IPS-NIHi7 (cell line): ENCODE data around the gene NARS2.
"Not testable (repeated sequence)": the region's sequence is repeated elsewhere in the genome, so short reads cannot be mapped to it uniquely, and the experiment has no call there.

Experiments
- DNase-seq: peaks from one replicate; pipeline ENCODE4 v3.0.0; 2012; ENCODE audit warnings: mixed read lengths; ENCODE audit errors: extremely low spot score

The NARS2 gene

GRCh38 chr11:78542007-78542406, 32.7 kb downstream of the NARS2 start:
- DNase-seq: no peak

DNA sequence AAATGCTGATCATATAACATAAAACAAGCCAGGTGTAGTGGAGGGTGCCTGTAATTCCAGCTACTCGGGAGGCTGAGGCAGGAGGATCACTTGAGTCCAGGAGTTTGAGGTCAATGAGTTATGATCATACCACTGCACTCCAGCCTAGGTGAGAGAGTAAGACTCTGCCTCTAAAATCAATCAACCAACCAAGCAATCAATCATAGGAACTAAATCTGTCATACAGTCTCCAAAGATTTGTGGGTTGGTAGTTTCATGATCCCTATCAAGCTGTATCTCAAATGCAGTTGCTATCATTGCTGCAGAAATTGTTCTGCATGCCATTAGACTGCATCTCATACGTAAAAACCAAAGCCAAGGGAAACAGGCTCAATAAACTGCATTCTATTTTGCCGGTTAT, 33.1 kb downstream of the NARS2 start:
- no peak for DNase-seq

GRCh38 chr11:78540256-78540655, 34.4 kb downstream of the NARS2 start:
- no peak for DNase-seq

DNA sequence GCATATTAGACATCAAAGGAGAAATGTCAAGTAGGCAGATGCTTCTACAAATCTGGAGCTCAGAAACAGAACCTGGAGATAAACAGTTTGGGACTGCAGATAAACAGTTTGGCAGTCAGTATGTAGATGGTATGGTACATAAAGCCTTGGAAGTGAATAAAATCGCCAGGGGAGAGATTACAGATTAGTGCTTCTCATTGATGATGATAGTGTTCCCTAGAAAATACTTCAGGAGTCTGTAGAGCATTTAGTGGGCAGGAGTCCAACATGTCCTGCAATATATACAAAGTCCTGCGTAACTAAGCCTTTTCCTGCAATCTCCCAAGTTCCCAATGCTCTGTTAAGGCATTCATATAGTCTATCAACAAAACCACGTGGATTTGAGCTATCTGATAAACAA, 35.2 kb downstream of the NARS2 start:
- no peak for DNase-seq

- DNase-seq: no peak
These were observed 37.7 kb downstream of the NARS2 start for GRCh38 chr11:78536933-78537332.

DNA sequence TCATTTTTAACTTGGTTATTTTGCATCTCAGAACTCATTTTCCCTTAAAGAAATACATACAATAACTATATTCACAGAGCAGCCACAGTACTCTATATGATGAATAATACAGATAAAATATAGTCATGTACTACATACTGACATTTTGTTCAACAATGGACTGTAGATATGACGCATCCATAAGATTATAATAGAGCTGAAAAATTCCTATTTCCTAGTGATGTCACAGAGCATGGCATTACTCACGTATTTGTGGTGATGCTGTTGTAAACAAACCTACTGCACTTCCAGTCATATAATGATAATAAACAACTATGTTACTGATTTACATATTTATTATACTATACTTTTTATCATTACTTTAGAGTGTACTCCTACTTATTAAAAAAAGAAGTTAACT, 38.7 kb downstream of the NARS2 start:
- no peak for DNase-seq

GRCh38 chr11:78535027-78535426, 39.6 kb downstream of the NARS2 start:
- no peak for DNase-seq

DNA sequence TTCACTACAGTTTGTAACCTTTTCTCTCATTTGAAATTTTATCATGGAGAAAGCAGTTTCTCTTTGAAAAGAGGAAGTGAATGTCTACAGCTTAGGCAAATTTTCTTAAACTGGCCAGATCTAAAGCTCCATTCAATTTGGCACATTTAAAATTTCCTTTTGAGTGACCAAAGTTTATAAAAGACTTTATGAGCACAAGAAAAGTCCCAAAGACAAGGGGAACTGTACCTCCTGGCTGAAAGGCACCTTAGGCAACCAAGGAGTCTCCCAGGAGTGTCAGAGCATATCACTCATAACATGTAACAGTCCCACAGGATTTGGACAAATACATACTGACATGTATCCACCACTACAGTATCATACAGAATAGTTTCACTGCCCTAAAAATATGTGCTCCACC, 41.3 kb downstream of the NARS2 start:
- no peak for DNase-seq

DNA sequence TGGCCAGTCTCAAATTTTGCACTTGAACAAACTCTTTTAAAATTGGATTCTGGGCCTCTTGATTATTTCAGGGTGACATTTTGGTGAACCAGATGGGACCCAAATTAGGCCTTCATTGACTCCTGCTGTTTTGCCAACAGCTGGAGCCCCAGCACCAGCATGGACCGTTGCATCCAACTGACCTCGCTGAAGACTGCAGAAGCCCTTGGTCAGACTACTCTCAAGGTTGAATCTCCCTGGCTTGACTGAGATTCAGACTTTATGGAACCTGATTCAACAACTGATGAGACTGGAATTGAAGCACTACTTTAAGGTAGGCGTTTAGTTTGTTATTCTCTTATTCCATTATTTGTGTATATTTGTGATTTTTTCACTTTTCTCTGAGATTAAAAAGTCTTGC, 41.7 kb downstream of the NARS2 start:
- no peak for DNase-seq

GRCh38 chr11:78526497-78527146, 48.0 kb downstream of the NARS2 start:
- no peak for DNase-seq

- no peak for DNase-seq
These were observed 48.9 kb downstream of the NARS2 start for GRCh38 chr11:78525720-78526119.

- no peak for DNase-seq
These were observed 54.4 kb downstream of the NARS2 start for GRCh38 chr11:78520230-78520629.

DNA sequence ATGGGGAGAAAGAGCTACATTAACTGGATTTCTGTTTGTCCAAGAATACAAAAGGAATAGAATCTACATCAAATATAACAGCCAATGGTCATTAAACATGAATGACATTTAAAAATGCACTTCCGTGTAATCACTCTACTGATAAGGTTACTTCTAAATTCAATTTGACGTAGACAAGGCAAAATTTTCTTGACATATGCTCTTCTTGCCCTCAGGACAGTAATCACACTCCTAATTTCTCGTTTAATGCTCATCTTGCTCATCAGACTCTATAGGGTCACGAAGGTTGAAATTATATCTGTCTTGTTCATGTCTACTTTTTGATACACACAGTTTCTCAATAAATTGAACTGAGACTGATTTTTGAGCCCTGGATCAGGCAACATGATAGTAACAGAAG, 58.4 kb downstream of the NARS2 start:
- DNase-seq: no peak

GRCh38 chr11:78514922-78515502, 59.7 kb downstream of the NARS2 start:
- DNase-seq: no peak

- DNase-seq: not testable (repeated sequence)
These were observed 61.6 kb downstream of the NARS2 start for GRCh38 chr11:78513085-78513484.

DNA sequence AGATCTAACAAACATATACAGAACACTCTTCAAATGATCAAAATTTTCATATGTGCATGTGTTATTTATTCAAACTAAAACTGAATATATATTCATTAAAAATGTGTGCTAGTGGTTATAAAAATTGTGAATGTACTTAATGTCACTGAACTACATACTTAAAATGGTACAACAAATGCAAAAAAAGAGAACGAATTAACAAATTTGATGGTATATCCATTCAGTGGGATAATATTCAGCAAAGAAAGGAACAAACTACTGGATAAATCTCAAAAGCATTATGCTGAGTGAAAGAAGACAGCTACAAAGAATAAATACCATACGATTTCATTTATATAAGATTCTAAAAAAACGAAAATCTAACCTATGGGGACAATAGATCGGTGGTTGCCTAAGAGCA, 64.1 kb downstream of the NARS2 start:
- DNase-seq: no peak

DNA sequence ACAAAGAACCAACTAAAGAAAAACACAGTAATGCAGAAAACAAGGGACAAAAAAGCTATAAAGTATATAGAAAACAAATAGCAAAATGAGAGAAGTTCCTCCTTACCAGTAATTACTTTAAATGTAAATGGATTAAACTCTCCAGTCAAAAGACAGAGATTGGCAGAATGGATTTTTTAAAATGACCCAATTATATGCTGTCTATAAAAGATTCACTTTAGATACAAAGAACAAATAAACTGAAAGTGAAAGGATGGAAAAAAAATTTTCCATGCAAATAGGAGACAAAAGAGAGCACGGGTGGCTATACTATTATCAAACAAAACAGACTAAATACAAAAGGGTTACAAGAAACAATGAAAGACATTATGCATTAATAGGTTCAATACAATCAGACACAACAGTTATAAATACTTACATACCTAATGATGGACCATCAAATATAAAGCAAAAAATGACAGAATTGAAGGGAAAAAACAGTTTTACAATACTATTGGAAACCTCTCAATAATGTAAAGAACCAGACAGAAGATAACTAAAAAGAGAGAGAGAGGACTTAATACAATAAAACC, 64.6 kb downstream of the NARS2 start:
- DNase-seq: no peak

- no peak for DNase-seq
These were observed 70.0 kb downstream of the NARS2 start for GRCh38 chr11:78504708-78505107.

GRCh38 chr11:78504181-78504580, 70.5 kb downstream of the NARS2 start:
- DNase-seq: no peak

- no peak for DNase-seq
These were observed 74.7 kb downstream of the NARS2 start for GRCh38 chr11:78499971-78500370.

DNA sequence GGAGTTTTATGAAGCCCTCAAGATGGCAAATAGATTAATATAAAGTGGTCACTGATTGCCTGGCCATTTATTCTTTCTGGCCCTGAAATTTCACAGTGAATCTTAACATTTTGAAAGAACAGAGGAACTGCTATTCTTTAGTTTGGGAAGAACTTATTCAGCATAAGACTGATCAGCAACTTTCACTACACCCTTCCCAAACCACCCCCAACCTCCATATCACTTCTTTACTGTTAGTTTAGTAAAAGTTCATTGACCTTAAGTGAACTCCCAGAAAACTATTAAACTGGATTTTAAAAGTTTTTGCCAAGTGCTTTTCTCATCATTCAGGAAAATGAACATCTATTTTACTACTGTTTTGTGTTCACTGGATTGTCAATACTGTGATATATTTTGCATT, 77.4 kb downstream of the NARS2 start:
- no peak for DNase-seq

DNA sequence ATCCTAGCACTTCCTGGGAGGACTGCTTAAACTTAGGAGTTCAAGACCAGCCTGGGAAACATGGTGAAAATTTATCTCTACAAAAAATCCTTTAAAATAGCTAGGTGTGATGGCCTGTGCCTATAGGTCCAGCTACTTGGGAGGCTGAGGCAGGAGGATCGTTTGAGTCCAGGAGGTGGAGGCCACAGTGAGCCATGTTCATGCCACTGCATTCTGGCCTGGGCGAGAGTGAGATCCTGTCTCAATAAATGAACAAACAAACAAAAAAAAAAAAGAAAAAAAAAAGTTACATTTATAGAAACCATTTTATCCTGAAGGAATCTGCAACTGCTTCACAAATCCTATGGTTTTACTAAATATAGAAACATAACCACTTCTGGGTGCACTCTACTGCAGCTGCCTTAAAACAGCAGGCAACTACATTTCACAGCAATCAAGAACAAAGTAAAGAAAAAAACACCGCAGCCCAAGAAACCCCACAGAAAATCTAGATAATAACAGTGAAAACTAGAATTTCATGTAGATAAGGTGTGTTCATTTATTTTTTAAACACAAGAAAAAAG, 81.2 kb downstream of the NARS2 start:
- DNase-seq: no peak

DNA sequence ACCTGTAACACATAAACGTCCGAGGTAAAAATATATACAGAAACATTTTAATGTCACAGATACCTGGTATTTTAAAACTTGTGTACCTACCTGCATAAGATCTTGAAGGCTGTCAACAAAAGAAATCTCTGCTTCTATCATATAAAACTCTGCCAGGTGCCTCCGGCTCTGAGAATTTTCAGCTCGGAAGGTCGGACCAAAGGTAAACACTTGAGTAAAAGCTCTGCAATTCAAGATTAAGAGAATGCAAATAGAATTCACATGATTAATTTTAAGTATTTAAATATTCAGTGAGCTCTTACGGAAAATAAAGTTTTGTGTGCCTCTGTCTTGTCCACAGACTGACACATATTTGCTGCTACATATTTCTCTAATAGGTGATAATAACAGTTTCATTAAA, 81.7 kb downstream of the NARS2 start:
- DNase-seq: no peak
